Omental fat pad (tissue), 4 donors: ENCODE results near the gene NCS1. TPM values are rescaled to one million over a fixed set of nuclear protein-coding genes. Genes with fewer than 3 reads are reported as not detected.
A peak's percentile ranks its signal among the peaks of the same experiment; 100 is the strongest.

Experiments used
- ATAC-seq: fragments of 150-250 bp; one replicate; pipeline ENCODE4 v1.9.1; 2016; ENCODE audit warnings: mild to moderate bottlenecking, moderate library complexity; ENCODE audit not compliant: low FRiP score
- DNase-seq: peaks from one replicate; pipeline ENCODE4 v3.0.0-alpha.2; 2019; ENCODE audit warnings: low spot score
- total RNA-seq, 4 donors: library from RNA; depleted of rRNA; stranded (reverse); fragments of >200 nt; gene quantifications; one replicate each; pipeline ENCODE4 v1.1.0, GENCODE V29; 2016
- TF ChIP-seq, protein P1 (sequence below), 3 donors: fragments of 450-650 bp; IDR thresholded peaks; one replicate each; pipeline ENCODE4 v1.5.1; 2016 to 2017; ENCODE audit warnings: antibody characterized with exemption in 3 of 3, mild to moderate bottlenecking in 3 of 3, moderate library complexity in 2 of 3

NCS1 gene
- total RNA-seq: 10 to 100 TPM in 1 of 4 donors, 1 to 10 TPM in 3; 2.5 to 14.7 (median 4.0) TPM

- peak; percentile 33 for DNase-seq
- ATAC-seq: peak; percentile 79
- TF ChIP-seq, protein P1, sequence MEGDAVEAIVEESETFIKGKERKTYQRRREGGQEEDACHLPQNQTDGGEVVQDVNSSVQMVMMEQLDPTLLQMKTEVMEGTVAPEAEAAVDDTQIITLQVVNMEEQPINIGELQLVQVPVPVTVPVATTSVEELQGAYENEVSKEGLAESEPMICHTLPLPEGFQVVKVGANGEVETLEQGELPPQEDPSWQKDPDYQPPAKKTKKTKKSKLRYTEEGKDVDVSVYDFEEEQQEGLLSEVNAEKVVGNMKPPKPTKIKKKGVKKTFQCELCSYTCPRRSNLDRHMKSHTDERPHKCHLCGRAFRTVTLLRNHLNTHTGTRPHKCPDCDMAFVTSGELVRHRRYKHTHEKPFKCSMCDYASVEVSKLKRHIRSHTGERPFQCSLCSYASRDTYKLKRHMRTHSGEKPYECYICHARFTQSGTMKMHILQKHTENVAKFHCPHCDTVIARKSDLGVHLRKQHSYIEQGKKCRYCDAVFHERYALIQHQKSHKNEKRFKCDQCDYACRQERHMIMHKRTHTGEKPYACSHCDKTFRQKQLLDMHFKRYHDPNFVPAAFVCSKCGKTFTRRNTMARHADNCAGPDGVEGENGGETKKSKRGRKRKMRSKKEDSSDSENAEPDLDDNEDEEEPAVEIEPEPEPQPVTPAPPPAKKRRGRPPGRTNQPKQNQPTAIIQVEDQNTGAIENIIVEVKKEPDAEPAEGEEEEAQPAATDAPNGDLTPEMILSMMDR (IDR thresholded peaks at IDR 0.05): no peak
Measured at GRCh38 chr9:130172161-130172857, at the start of gene NCS1. Gene NCS1 (plus strand): TSS chr9:130172404. CDS start chr9:130172664, 260 bp downstream.

GRCh38 chr9:130122456-130122855 lies 49.7 kb upstream of the NCS1 start:
- DNase-seq (no peak), ATAC-seq (no peak)
- TF ChIP-seq, protein P1 (IDR thresholded peaks at IDR 0.05): no peak

DNA sequence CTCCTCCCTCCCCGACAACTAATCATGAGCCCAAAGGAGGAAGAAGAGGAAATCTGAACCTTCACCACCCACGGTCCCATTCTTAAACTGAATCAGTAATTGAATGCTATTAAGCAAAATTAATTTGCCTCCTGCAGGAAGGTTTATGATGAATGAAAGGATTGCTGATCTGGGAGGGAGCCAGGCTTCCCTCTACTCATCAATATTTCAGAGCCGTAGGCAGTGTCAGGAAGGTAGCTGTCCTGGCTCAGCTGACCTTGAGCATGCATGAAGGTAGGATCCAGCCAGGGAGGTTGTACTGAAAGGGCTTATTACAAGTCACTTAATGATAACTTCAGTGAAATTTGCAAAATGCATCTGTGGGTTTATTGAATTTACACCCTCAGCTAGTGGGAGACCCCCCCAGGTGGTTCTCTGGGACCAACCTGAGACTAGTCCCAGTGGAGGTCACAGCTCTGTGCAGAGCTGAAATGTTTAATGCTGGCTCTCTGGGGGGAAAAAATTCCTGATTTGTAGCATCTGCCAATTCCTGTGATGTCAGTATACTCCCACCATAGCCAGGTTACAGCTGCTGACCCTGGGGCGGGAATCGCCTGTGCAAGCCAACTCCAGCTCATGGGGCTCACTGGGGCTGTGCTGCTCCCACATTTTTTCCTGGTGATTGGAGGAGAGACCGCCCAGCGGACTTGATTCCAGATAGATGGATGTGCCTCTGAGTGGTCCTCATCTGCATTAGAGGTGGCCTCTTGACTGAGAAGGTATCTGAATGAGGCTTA lies 47.9 kb upstream of the NCS1 start:
- ATAC-seq: no peak
- DNase-seq: no peak
- TF ChIP-seq, protein P1 (IDR thresholded peaks at IDR 0.05): no peak

GRCh38 chr9:130126721-130127433 lies 45.3 kb upstream of the NCS1 start:
- no peak for ATAC-seq
- no peak for DNase-seq
- TF ChIP-seq, protein P1 (IDR thresholded peaks at IDR 0.05): no peak

- ATAC-seq (no peak), DNase-seq (no peak)
- TF ChIP-seq, protein P1 (IDR thresholded peaks at IDR 0.05): no peak
Measured at GRCh38 chr9:130128251-130128650, 44.0 kb upstream of the NCS1 start.

DNA sequence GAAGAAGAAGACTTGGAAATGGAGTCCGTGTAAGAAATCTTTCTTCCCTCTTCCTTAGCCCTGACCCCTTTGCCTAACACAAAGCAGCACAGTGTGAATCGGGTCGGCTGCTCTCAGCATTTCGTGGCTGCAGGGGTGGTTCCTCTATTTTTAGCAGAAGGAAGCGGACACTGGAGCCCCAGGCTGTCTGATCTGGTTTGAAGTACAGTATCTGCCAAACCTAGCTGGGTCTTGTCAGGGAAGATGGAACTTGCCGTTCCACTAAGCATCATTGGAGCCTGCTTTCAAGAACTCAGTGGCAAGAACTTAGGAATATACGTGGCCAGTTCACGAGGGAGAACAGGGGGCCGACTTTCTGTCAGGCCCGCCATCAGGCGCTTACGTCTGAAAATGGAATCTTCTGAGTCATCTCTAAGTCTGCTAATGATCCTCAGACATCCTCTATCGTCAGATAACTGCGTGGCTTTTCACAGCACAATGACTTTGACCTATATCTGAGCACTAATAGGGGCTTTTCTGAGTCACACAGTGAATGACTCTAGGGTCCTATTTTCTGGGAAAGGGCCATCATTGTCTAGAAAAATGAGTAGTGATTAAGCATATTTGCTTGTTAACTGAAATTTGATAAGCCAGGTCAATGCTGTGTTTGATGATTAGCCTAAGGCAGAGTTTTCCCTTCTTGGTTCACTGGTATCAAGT lies 43.3 kb upstream of the NCS1 start:
- DNase-seq (no peak), ATAC-seq (peak; percentile 21)
- TF ChIP-seq, protein P1 (IDR thresholded peaks at IDR 0.05): no peak
